Measurements from ENCODE around the gene MBD3L4.
"Not testable (repeated sequence)": the region's sequence is repeated elsewhere in the genome, so short reads cannot be mapped to it uniquely, and the experiment has no call there.

Gene MBD3L4

GRCh38 chr19:7063339-7063738 is 23.4 kb upstream of the MBD3L4 start:
- H3K4me3 ChIP-seq (ENCODE audit: control insufficient read depth, low read depth, low read length) = no peak overlapping the region
- no peak for TF ChIP-seq CTCF (conservative IDR thresholded peaks at IDR 0.05; ENCODE audit: control insufficient read depth, insufficient read depth, low read depth, low read length)
- no peak for DNase-seq (ENCODE audit: low read depth)

GRCh38 chr19:7059977-7060376 is 20.0 kb upstream of the MBD3L4 start:
- DNase-seq (ENCODE audit: low read depth) = not testable (repeated sequence)

GRCh38 chr19:7058576-7058975 is 18.6 kb upstream of the MBD3L4 start, which contains the start of gene MBD3L3:
Gene MBD3L3, minus strand, starts transcription at chr19:7058676. Its CDS starts 71 bp downstream, at chr19:7058605.
- not testable (repeated sequence) for H3K4me3 ChIP-seq (ENCODE audit: control insufficient read depth, low read depth, low read length)

More at GRCh38 chr19:7059977-7060376, 20.0 kb upstream of the MBD3L4 start:
- H3K4me3 ChIP-seq (ENCODE audit: control insufficient read depth, low read depth, low read length) = not testable (repeated sequence)

GRCh38 chr19:7056371-7056770 is 16.4 kb upstream of the MBD3L4 start:
- DNase-seq (ENCODE audit: low read depth); H3K4me3 ChIP-seq (ENCODE audit: control insufficient read depth, low read depth, low read length): not testable (repeated sequence)

More at GRCh38 chr19:7058576-7058975, 18.6 kb upstream of the MBD3L4 start, which contains the start of gene MBD3L3:
- not testable (repeated sequence) for DNase-seq (ENCODE audit: low read depth)

GRCh38 chr19:7055679-7056078 is 15.7 kb upstream of the MBD3L4 start:
- not testable (repeated sequence) for DNase-seq (ENCODE audit: low read depth); H3K4me3 ChIP-seq (ENCODE audit: control insufficient read depth, low read depth, low read length)

- not testable (repeated sequence) for H3K4me3 ChIP-seq (ENCODE audit: control insufficient read depth, low read depth, low read length); DNase-seq (ENCODE audit: low read depth)
These were observed 14.8 kb upstream of the MBD3L4 start for GRCh38 chr19:7054635-7055368.

- DNase-seq (ENCODE audit: low read depth); H3K4me3 ChIP-seq (ENCODE audit: control insufficient read depth, low read depth, low read length): not testable (repeated sequence)
These were observed 12.9 kb upstream of the MBD3L4 start for GRCh38 chr19:7052896-7053295.

- not testable (repeated sequence) for DNase-seq (ENCODE audit: low read depth); H3K4me3 ChIP-seq (ENCODE audit: control insufficient read depth, low read depth, low read length)
These were observed 11.4 kb upstream of the MBD3L4 start for GRCh38 chr19:7051421-7051820.

- not testable (repeated sequence) for H3K4me3 ChIP-seq (ENCODE audit: control insufficient read depth, low read depth, low read length); DNase-seq (ENCODE audit: low read depth)
These were observed 9.0 kb upstream of the MBD3L4 start, which contains the start of gene MBD3L2 for GRCh38 chr19:7049021-7049420. Gene MBD3L2, plus strand, starts transcription at chr19:7049321. Its CDS starts 53 bp downstream, at chr19:7049374.

GRCh38 chr19:7041563-7041962 is 1.6 kb upstream of the MBD3L4 start:
- H3K4me3 ChIP-seq (ENCODE audit: control insufficient read depth, low read depth, low read length); DNase-seq (ENCODE audit: low read depth): not testable (repeated sequence)

- not testable (repeated sequence) for DNase-seq (ENCODE audit: low read depth); H3K4me3 ChIP-seq (ENCODE audit: control insufficient read depth, low read depth, low read length)
These were observed 9.7 kb downstream of the MBD3L4 start, which contains the start of gene MBD3L5 for GRCh38 chr19:7030278-7030677. Gene MBD3L5, plus strand, starts transcription at chr19:7030578. Its CDS starts 34 bp downstream, at chr19:7030612.

- H3K4me3 ChIP-seq (ENCODE audit: control insufficient read depth, low read depth, low read length); DNase-seq (ENCODE audit: low read depth): not testable (repeated sequence)
These were observed 11.2 kb downstream of the MBD3L4 start for GRCh38 chr19:7028790-7029189.

GRCh38 chr19:7021331-7021730 is 18.6 kb downstream of the MBD3L4 start, which contains the start of gene MBD3L2B:
Gene MBD3L2B, minus strand, starts transcription at chr19:7021431. Its CDS starts 34 bp downstream, at chr19:7021397.
- H3K4me3 ChIP-seq (ENCODE audit: control insufficient read depth, low read depth, low read length); DNase-seq (ENCODE audit: low read depth): not testable (repeated sequence)
